A549 (cell line): ENCODE measurements around the gene PRKCE. TPM values are rescaled to one million over a fixed set of nuclear protein-coding genes. Genes with fewer than 3 reads are reported as not detected.

Experiments
- ATAC-seq, 2 experiments: fragments of 200-7000 bp in 1 of 2; fragments of >200 bp in 1 of 2; cut with Nextera tagmentation in 1 of 2; cut with Tn5 transposase in 1 of 2; 3 replicates each; pipeline versions ENCODE4 v1.8.0 to v1.9.1; 2018 to 2020; ENCODE audit warnings: mild to moderate bottlenecking in 1 of 2, moderate library complexity in 1 of 2
- CTCF ChIA-PET: fragments of 300-600 bp; sonication (Branson Sonifier 250); formaldehyde crosslinking; extraction: SDS; loops from one replicate; lab custom pipeline; 2021; ENCODE audit warnings: antibody characterized with exemption, inconsistent platforms; lab: Yijun Ruan, JAX
- POLR2A ChIA-PET: fragments of 350-600 bp; formaldehyde crosslinking; extraction: SDS; loops from one replicate; lab custom pipeline; 2021; ENCODE audit warnings: antibody characterized with exemption, inconsistent platforms; lab: Yijun Ruan, JAX
- DNase-seq, 2 experiments: peaks; one replicate each; pipeline versions ENCODE4 v3.0.0 to v3.0.0-alpha.2; 2011 to 2016; ENCODE audit warnings: low read depth in 1 of 2, low spot score in 1 of 2
- FAIRE-seq: peaks from 2 replicates; lab custom pipeline; 2011; peaks lifted over from hg19 to GRCh38; lab: Jason Lieb, UNC
- H3K27ac ChIP-seq, 2 experiments: fragments of >200 bp; sonication (Bioruptor Twin); formaldehyde crosslinking; 3 replicates each; pipeline ENCODE4 v1.5.1; 2016 to 2017
- H3K4me1 ChIP-seq: fragments of >200 bp; sonication (Bioruptor Twin); formaldehyde crosslinking; 3 replicates; pipeline ENCODE4 v1.6.1; 2016
- H3K4me2 ChIP-seq: fragments of >200 bp; sonication (Bioruptor Twin); formaldehyde crosslinking; 3 replicates; pipeline ENCODE4 v1.6.1; 2016
- H3K4me3 ChIP-seq: fragments of >200 bp; sonication (Bioruptor Twin); formaldehyde crosslinking; 3 replicates; pipeline ENCODE4 v1.5.1; 2016
- H3K9me3 ChIP-seq: fragments of >200 bp; sonication (Bioruptor Twin); formaldehyde crosslinking; 3 replicates; pipeline ENCODE4 v1.6.1; 2016
- ATOH8 ChIP-seq: fragments of 250-450 bp; sonication (Bioruptor Pico); IDR thresholded peaks from 2 replicates; pipeline ENCODE4 v1.5.0; 2020; ENCODE audit warnings: low read depth, mild to moderate bottlenecking, moderate library complexity
- CBX2 ChIP-seq: fragments of 200-600 bp; sonication (generic); IDR thresholded peaks from 2 replicates; pipeline ENCODE4 v1.6.1; 2016; ENCODE audit warnings: low read depth, mild to moderate bottlenecking, borderline replicate concordance
- CBX8 ChIP-seq: fragments of 200-600 bp; sonication (generic); IDR thresholded peaks from 2 replicates; pipeline ENCODE4 v1.6.1; 2016
- CHD2 ChIP-seq: fragments of 150-350 bp; IDR thresholded peaks from 2 replicates; pipeline ENCODE4 v1.6.1; 2014; ENCODE audit warnings: low read length; ENCODE audit not compliant: partially characterized antibody
- CHD4 ChIP-seq: fragments of 200-600 bp; sonication (generic); IDR thresholded peaks from 2 replicates; pipeline ENCODE4 v1.6.1; 2016; ENCODE audit warnings: antibody characterized with exemption, mild to moderate bottlenecking, borderline replicate concordance
- EHMT2 ChIP-seq: fragments of 200-600 bp; sonication (generic); IDR thresholded peaks from 2 replicates; pipeline ENCODE4 v1.6.1; 2016; ENCODE audit warnings: antibody characterized with exemption, low read depth, mild to moderate bottlenecking, moderate library complexity
- FOSB ChIP-seq: fragments of 250-450 bp; sonication (Bioruptor Pico); IDR thresholded peaks from 2 replicates; pipeline ENCODE4 v1.5.0; 2020; ENCODE audit warnings: mild to moderate bottlenecking, moderate library complexity
- HOXB5 ChIP-seq: fragments of 250-450 bp; sonication (Bioruptor Pico); IDR thresholded peaks from 2 replicates; pipeline ENCODE4 v1.5.0; 2020; ENCODE audit warnings: mild to moderate bottlenecking, moderate library complexity
- JUNB ChIP-seq: fragments of >200 bp; sonication (Bioruptor Twin); formaldehyde crosslinking; IDR thresholded peaks from 2 replicates; pipeline ENCODE4 v1.6.1; 2016
- KDM1A ChIP-seq: fragments of 200-600 bp; sonication (generic); IDR thresholded peaks from 2 replicates; pipeline ENCODE4 v1.6.1; 2016; ENCODE audit warnings: low read depth, mild to moderate bottlenecking
- MAFK ChIP-seq: fragments of 450-650 bp; IDR thresholded peaks from 2 replicates; pipeline ENCODE4 v1.6.1; 2014; ENCODE audit not compliant: partially characterized antibody
- MAX ChIP-seq: IDR thresholded peaks from 2 replicates; pipeline ENCODE4 v1.6.1; 2012
- MAZ ChIP-seq: fragments of 150-350 bp; IDR thresholded peaks from 2 replicates; pipeline ENCODE4 v1.6.1; 2014; ENCODE audit warnings: antibody characterized with exemption, low read depth, low read length, borderline replicate concordance
- NFE2L2 ChIP-seq: fragments of 150-350 bp; conservative IDR thresholded peaks from 2 replicates; pipeline ENCODE4 v1.6.1; 2014; ENCODE audit warnings: low read length
- NPAS2 ChIP-seq: fragments of 250-450 bp; sonication (Bioruptor Pico); IDR thresholded peaks from 2 replicates; pipeline ENCODE4 v1.8.0; 2022; ENCODE audit warnings: mild to moderate bottlenecking, moderate library complexity, borderline replicate concordance
- NR3C1 ChIP-seq: fragments of >200 bp; sonication (Bioruptor Twin); formaldehyde crosslinking; IDR thresholded peaks from 3 replicates; pipeline ENCODE4 v1.6.1; 2017
- PBX3 ChIP-seq: IDR thresholded peaks from 2 replicates; pipeline ENCODE4 v1.6.1; 2012
- POLR2AphosphoS2 ChIP-seq: conservative IDR thresholded peaks from 2 replicates; pipeline ENCODE4 v1.6.1; 2012; ENCODE audit warnings: low read length, improper control_type of control experiment, inconsistent platforms
- RAD21 ChIP-seq, 2 experiments: fragments of >200 bp in 1 of 2; sonication (Bioruptor Twin) in 1 of 2; formaldehyde crosslinking in 1 of 2; IDR thresholded peaks in 1 of 2; conservative IDR thresholded peaks in 1 of 2; 2 replicates in 1 of 2; 3 replicates in 1 of 2; pipeline ENCODE4 v1.6.1; 2012 to 2018; ENCODE audit warnings: inconsistent platforms in 1 of 2
- SMC3 ChIP-seq: fragments of >200 bp; sonication (Bioruptor Twin); formaldehyde crosslinking; IDR thresholded peaks from 3 replicates; pipeline ENCODE4 v1.6.1; 2018; ENCODE audit warnings: inconsistent platforms
- SREBF2 ChIP-seq: fragments of 450-650 bp; IDR thresholded peaks from 2 replicates; pipeline ENCODE4 v1.6.1; 2014; ENCODE audit warnings: mild to moderate bottlenecking, moderate library complexity
- TFCP2L1 ChIP-seq: fragments of 250-450 bp; sonication (Bioruptor Pico); IDR thresholded peaks from 2 replicates; pipeline ENCODE4 v1.5.0; 2021; ENCODE audit warnings: mild to moderate bottlenecking
- ZC3H11A ChIP-seq: fragments of 450-650 bp; IDR thresholded peaks from 2 replicates; pipeline ENCODE4 v1.6.1; 2014; ENCODE audit warnings: antibody characterized with exemption, mild to moderate bottlenecking
- ZNF302 ChIP-seq: fragments of 250-450 bp; sonication (Bioruptor Pico); IDR thresholded peaks from 2 replicates; pipeline ENCODE4 v1.9.0; 2021; ENCODE audit warnings: inconsistent platforms, mild to moderate bottlenecking, moderate library complexity
- WGBS: methylation state at CpG from one replicate; pipeline ENCODE4 v1.1.6; 2017; ENCODE audit errors: missing lambda C conversion rate; 5-methylcytosine and 5-hydroxymethylcytosine counted together
- polyA plus RNA-seq, 4 experiments: library from polyadenylated mRNA; depleted of rRNA in 3 of 4; stranded (reverse); fragments of >200 nt; fragmentation: RNase III in 1 of 4; extraction: RNeasy Plus Mini Kit Qiagen cat#74134 plus additional on column Dnase treatment in 1 of 4; gene quantifications; 2 replicates in 3 of 4; 3 replicates in 1 of 4; pipeline ENCODE4 v1.2.3, GENCODE V29; 2011 to 2017
- TF ChIP-seq, protein P1 (sequence below): fragments of >200 bp; sonication (Bioruptor Twin); formaldehyde crosslinking; IDR thresholded peaks from 2 replicates; pipeline ENCODE4 v1.6.1; 2016
- TF ChIP-seq, protein P2 (sequence below): fragments of 250-450 bp; sonication (Bioruptor Pico); IDR thresholded peaks from 2 replicates; pipeline ENCODE4 v1.5.0; 2021; ENCODE audit warnings: mild to moderate bottlenecking, moderate library complexity, borderline replicate concordance
- TF ChIP-seq, protein P3 (sequence below): IDR thresholded peaks from 2 replicates; pipeline ENCODE4 v1.6.1; 2012; ENCODE audit warnings: low read depth, borderline replicate concordance
- TF ChIP-seq, protein P4 (sequence below): fragments of 200-600 bp; sonication (generic); IDR thresholded peaks from 2 replicates; pipeline ENCODE4 v1.6.1; 2016; ENCODE audit warnings: antibody characterized with exemption, mild to moderate bottlenecking, moderate library complexity

Gene PRKCE
- polyA plus RNA-seq, 2 of the 4 experiments (the other 2 are of a cell fraction), result 11.5 to 12.0 TPM

GRCh38 chr2:45709137-45709536 is 57.7 kb downstream of the PRKCE start:
- no peak for TF ChIP-seq KDM1A
- TF ChIP-seq PBX3, result no peak
- TF ChIP-seq, protein P1, sequence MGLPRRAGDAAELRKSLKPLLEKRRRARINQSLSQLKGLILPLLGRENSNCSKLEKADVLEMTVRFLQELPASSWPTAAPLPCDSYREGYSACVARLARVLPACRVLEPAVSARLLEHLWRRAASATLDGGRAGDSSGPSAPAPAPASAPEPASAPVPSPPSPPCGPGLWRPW, result no peak
- no peak for TF ChIP-seq EHMT2
- no peak for TF ChIP-seq HOXB5 (CRISPR knock-in tag)
- no peak for TF ChIP-seq ZNF302
- TF ChIP-seq NPAS2, result no peak
- TF ChIP-seq NR3C1, result no peak
- no peak for TF ChIP-seq SREBF2
- no peak for TF ChIP-seq FOSB
- TF ChIP-seq SMC3, result no peak
- no peak for TF ChIP-seq ATOH8 (CRISPR knock-in tag)
- TF ChIP-seq CHD4, result no peak
- TF ChIP-seq, protein P2, sequence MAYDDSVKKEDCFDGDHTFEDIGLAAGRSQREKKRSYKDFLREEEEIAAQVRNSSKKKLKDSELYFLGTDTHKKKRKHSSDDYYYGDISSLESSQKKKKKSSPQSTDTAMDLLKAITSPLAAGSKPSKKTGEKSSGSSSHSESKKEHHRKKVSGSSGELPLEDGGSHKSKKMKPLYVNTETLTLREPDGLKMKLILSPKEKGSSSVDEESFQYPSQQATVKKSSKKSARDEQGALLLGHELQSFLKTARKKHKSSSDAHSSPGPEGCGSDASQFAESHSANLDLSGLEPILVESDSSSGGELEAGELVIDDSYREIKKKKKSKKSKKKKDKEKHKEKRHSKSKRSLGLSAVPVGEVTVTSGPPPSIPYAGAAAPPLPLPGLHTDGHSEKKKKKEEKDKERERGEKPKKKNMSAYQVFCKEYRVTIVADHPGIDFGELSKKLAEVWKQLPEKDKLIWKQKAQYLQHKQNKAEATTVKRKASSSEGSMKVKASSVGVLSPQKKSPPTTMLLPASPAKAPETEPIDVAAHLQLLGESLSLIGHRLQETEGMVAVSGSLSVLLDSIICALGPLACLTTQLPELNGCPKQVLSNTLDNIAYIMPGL (CRISPR knock-in tag), result no peak
- TF ChIP-seq, protein P3, sequence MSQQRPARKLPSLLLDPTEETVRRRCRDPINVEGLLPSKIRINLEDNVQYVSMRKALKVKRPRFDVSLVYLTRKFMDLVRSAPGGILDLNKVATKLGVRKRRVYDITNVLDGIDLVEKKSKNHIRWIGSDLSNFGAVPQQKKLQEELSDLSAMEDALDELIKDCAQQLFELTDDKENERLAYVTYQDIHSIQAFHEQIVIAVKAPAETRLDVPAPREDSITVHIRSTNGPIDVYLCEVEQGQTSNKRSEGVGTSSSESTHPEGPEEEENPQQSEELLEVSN, result no peak
- TF ChIP-seq TFCP2L1 (CRISPR knock-in tag), result no peak
- TF ChIP-seq RAD21 (conservative IDR thresholded peaks at IDR 0.05 in 1 of 2, IDR thresholded peaks at IDR 0.05 in 1 of 2), result no peak
- no peak for TF ChIP-seq CHD2
- no peak for TF ChIP-seq CBX8
- no peak overlapping the region for H3K27ac ChIP-seq
- CTCF ChIA-PET, result no interaction called here
- ATAC-seq (no peak), FAIRE-seq (no peak), DNase-seq (no peak)
- POLR2A ChIA-PET, result no interaction called here
- no peak overlapping the region for H3K4me3 ChIP-seq
- no peaks in the 10 kb centered on the region for H3K9me3 ChIP-seq
- H3K4me1 ChIP-seq, result no peaks in the 10 kb centered on the region
- WGBS, result 83% methylated on average over 1 of the region's 1 CpG
- H3K4me2 ChIP-seq, result no peak overlapping the region

DNA sequence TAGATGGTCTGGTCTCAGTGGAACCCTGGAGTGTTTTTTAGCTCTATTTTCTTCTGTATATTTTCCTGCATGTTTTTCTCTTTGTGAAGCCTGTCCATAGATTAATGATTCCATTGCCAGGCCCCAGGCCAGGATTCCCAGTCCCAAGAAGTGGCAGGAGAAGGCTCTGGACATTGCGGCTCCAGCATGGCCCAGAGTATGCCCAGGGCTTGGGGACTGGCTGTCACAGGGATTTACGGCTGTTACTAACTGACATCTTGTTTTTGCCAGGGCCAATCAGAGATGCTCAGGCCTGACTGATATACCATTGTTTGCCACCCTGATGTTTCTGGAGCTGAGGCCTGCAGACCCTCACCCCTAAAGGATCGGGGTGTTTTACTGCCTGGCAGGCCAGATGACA is 59.0 kb downstream of the PRKCE start:
- no peak overlapping the region for H3K27ac ChIP-seq
- H3K4me3 ChIP-seq, result no peak overlapping the region
- FAIRE-seq, result no peak
- 93% methylated on average over 3 of the region's 3 CpGs for WGBS
- no peaks in the 10 kb centered on the region for H3K4me1 ChIP-seq
- no peak for TF ChIP-seq ZC3H11A
- ChIA-PET CTCF (interaction anchor here (1.6 kb wide), 1 partner anchor 24 kb away, joined by 3 read pairs; no protein-coding TSS in a partner anchor), POLR2A (no interaction called here)
- ATAC-seq, result no peak
- no peaks in the 10 kb centered on the region for H3K9me3 ChIP-seq
- H3K4me2 ChIP-seq, result no peak overlapping the region
- DNase-seq, result no peak

DNA sequence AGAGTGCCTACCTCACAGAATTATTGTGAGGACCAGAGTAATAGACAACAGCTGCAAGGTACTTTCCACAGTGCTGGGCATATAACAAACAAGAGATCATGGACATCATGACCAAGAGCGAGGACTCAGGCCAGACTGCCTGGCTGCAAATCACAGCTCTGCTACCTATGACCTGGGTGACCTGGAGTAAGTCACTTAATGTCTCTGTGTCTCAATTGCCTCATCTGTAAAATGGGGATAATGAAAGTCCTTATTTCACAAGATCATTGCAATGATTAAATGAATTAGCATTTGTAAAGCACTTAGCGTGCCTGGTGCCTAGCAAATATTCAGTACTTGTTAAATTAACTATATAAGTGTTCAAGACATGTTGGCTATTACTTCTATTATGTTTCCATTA is 59.7 kb downstream of the PRKCE start:
- ChIA-PET CTCF (interaction anchor here (1.6 kb wide), 1 partner anchor 25 kb away, joined by 3 read pairs; no protein-coding TSS in a partner anchor), POLR2A (interaction anchor here (0.5 kb wide), 1 partner anchor 60 kb away, joined by 3 read pairs; the partner anchor contains the start of gene PRKCE)
- Histone ChIP-seq H3K4me3 (no peak overlapping the region), H3K9me3 (no peaks in the 10 kb centered on the region), H3K27ac (no peak overlapping the region), H3K4me2 (no peak overlapping the region), H3K4me1 (no peaks in the 10 kb centered on the region)
- no peak for DNase-seq
- FAIRE-seq, result no peak
- WGBS, result 98% methylated on average over 2 of the region's 2 CpGs
- ATAC-seq, result no peak
- TF ChIP-seq MAZ (no peak), NPAS2 (no peak), MAX (no peak), MAFK (no peak), CBX2 (no peak), JUNB (no peak), POLR2AphosphoS2 (no peak), ZNF302 (no peak), ZC3H11A (no peak), NFE2L2 (no peak)
- TF ChIP-seq, protein P4, sequence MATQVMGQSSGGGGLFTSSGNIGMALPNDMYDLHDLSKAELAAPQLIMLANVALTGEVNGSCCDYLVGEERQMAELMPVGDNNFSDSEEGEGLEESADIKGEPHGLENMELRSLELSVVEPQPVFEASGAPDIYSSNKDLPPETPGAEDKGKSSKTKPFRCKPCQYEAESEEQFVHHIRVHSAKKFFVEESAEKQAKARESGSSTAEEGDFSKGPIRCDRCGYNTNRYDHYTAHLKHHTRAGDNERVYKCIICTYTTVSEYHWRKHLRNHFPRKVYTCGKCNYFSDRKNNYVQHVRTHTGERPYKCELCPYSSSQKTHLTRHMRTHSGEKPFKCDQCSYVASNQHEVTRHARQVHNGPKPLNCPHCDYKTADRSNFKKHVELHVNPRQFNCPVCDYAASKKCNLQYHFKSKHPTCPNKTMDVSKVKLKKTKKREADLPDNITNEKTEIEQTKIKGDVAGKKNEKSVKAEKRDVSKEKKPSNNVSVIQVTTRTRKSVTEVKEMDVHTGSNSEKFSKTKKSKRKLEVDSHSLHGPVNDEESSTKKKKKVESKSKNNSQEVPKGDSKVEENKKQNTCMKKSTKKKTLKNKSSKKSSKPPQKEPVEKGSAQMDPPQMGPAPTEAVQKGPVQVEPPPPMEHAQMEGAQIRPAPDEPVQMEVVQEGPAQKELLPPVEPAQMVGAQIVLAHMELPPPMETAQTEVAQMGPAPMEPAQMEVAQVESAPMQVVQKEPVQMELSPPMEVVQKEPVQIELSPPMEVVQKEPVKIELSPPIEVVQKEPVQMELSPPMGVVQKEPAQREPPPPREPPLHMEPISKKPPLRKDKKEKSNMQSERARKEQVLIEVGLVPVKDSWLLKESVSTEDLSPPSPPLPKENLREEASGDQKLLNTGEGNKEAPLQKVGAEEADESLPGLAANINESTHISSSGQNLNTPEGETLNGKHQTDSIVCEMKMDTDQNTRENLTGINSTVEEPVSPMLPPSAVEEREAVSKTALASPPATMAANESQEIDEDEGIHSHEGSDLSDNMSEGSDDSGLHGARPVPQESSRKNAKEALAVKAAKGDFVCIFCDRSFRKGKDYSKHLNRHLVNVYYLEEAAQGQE, result no peak
